Activated naive CD4-positive, alpha-beta T cell treated with anti-CD3 and anti-CD28 coated beads, Interleukin-2, amount 50 U/mL, for 24 hours (primary cell): ENCODE measurements around the gene C1QB.

Experiments used
- H3K27ac Mint-ChIP-seq: one replicate; pipeline ENCODE4 v1.8.0; 2021; ENCODE audit warnings: mild to moderate bottlenecking, mixed read lengths
- H3K27me3 Mint-ChIP-seq: one replicate; pipeline ENCODE4 v1.8.0; 2021; ENCODE audit warnings: mixed read lengths
- H3K36me3 Mint-ChIP-seq: one replicate; pipeline ENCODE4 v1.8.0; 2021; ENCODE audit warnings: mixed read lengths
- H3K4me1 Mint-ChIP-seq: one replicate; pipeline ENCODE4 v1.8.0; 2021; ENCODE audit warnings: mixed read lengths
- H3K4me3 Mint-ChIP-seq: one replicate; pipeline ENCODE4 v1.8.0; 2021; ENCODE audit warnings: mild to moderate bottlenecking, mixed read lengths
- H3K9me3 Mint-ChIP-seq: one replicate; pipeline ENCODE4 v1.8.0; 2021; ENCODE audit warnings: mixed read lengths

The C1QB gene, protein sequence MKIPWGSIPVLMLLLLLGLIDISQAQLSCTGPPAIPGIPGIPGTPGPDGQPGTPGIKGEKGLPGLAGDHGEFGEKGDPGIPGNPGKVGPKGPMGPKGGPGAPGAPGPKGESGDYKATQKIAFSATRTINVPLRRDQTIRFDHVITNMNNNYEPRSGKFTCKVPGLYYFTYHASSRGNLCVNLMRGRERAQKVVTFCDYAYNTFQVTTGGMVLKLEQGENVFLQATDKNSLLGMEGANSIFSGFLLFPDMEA

DNA sequence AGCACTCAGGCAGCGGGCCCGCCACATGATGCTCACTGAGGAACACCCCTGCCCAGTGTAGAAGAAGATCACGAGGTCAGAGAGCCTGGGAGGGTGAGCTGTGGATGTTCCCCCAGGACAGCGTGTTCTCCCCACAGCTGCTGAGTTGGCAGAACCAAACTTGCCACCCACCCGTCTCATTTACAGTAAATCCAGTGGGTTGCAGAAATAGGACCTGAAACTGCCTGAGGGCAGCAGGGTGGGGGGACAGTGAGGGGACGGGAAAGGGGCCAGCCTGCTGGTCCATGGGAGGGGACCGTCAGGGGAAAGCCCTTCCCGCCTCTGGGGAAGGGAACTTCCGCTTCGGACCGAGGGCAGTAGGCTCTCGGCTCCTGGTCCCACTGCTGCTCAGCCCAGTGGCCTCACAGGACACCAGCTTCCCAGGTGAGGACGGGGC lies at the start of gene C1QB:
Gene C1QB (plus strand): TSS at position 356 of the 436 bp plus-strand sequence. CDS start 6,227 bp downstream, outside the sequence.
- H3K4me1 Mint-ChIP-seq = no peaks in the 10 kb centered on the region
- no peak within 1 kb of the TSS for H3K4me3 Mint-ChIP-seq
- no peak within 1 kb of the TSS for H3K27ac Mint-ChIP-seq
- H3K27me3 Mint-ChIP-seq = peaks cover 3% of the 10 kb centered on the region
- H3K9me3 Mint-ChIP-seq = no peaks in the 10 kb centered on the region
- H3K36me3 Mint-ChIP-seq = no peaks in the 10 kb centered on the region

DNA sequence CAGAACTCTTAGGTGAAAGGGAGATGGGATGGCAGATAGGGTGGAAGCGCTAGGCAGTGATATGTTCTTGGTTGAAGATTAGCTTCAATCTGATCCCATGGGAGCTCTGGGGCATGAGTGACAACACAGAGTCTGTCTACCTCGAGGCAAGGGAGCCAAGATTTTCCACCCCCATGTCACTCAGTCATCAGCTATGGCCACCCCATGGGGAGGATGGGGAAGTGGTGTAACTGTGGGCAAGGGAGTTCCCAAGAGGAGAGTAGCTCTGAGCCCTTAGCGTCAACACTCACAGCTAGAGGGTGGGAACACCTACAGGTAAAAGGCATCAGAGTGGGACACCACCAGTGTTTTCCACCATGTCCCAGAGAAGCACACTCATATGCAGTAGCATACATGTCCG lies 46.9 kb upstream of the C1QB start:
- Mint-ChIP-seq H3K36me3 (no peaks in the 10 kb centered on the region), H3K4me3 (no peak overlapping the region), H3K4me1 (no peaks in the 10 kb centered on the region), H3K9me3 (no peaks in the 10 kb centered on the region), H3K27me3 (peaks cover 18% of the 10 kb centered on the region), H3K27ac (no peak overlapping the region)

DNA sequence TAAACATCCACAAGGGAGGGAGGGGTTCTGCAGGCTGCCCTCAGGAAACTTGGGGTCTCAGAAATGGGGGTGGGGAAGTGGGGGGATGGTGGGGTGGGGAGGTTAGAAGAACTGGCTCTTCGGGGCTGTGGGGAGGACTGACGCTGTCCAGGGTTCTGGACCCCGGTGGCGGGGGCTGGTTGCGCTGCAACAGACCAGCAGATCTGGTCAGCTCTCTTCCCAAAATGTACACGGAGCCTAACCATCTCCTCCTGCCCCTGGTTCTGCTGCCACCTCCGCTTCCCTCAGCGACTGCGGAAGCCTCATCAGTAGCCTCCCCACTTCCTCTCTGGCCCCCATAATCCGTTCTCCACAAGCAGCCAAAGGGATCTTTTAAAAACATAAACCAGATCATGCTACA lies 45.9 kb upstream of the C1QB start:
- H3K36me3 Mint-ChIP-seq = no peaks in the 10 kb centered on the region
- no peak overlapping the region for H3K27ac Mint-ChIP-seq
- H3K27me3 Mint-ChIP-seq = peaks cover 20% of the 10 kb centered on the region
- H3K4me3 Mint-ChIP-seq = no peak overlapping the region
- no peaks in the 10 kb centered on the region for H3K4me1 Mint-ChIP-seq
- H3K9me3 Mint-ChIP-seq = no peaks in the 10 kb centered on the region

DNA sequence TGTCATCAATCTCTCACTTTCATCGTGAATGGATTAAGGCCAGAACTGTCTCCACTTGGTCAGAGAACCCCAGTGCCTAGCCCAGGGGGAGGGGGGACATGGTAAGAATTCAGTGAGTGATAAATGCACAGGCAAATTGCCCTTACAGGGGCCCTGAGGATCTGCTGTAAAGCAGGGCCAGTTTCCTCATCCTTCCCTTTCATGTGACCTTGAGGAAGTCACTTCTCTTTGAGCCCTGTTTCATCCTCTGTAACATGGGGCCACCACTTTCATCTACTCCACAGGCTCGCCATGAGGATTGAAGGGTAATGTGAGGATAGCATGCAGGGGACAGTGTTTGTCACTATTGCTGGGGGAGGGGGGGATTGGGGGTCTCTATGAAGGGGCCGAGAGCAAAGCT lies 44.7 kb upstream of the C1QB start:
- no peak overlapping the region for H3K4me3 Mint-ChIP-seq
- H3K27ac Mint-ChIP-seq = no peak overlapping the region
- no peaks in the 10 kb centered on the region for H3K4me1 Mint-ChIP-seq
- no peaks in the 10 kb centered on the region for H3K36me3 Mint-ChIP-seq
- H3K9me3 Mint-ChIP-seq = no peaks in the 10 kb centered on the region
- peaks cover 23% of the 10 kb centered on the region for H3K27me3 Mint-ChIP-seq

DNA sequence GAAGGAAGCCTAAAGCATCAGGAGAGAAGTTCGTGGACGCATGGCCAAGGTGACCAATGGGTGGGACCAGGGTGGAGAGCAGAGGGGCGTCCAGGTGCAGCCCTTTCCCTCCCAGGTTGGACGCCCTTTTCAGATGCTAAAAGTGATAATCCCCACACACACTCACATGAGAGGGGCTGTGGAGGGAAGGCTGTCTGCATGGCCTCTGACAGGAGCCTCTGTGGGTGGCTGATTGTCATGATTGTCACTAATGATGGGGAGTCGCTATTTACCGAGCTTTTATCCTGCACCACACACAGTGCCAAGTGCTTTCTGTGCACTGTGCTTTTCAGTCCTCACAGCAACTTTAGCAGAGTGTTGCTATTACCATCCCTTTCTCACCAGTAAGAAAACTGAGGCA lies 43.7 kb upstream of the C1QB start:
- H3K36me3 Mint-ChIP-seq = no peaks in the 10 kb centered on the region

DNA sequence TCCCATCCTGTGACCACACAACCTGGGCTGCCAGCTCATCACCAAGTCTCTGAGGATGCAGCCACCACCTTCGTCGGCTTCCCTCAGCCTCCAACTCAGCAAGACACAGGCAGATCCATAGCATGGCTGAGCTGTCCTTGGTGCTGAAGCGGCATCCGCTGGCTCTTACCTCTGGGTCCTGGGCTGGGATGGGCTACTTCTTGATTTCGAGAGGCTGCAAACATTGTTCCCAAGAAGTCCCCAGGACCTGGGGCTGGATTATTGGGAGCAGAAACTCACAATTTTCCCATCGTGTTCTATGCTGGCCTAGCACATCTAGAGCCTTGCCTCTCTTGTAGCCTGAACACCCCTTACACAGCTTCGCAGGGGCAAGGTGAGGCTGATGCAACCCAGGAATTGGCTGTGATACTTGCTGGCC lies 41.5 kb upstream of the C1QB start:
- no peaks in the 10 kb centered on the region for H3K9me3 Mint-ChIP-seq
- H3K27ac Mint-ChIP-seq = no peak overlapping the region
- H3K4me1 Mint-ChIP-seq = no peaks in the 10 kb centered on the region
- no peaks in the 10 kb centered on the region for H3K36me3 Mint-ChIP-seq
- no peak overlapping the region for H3K4me3 Mint-ChIP-seq
- peaks cover 18% of the 10 kb centered on the region for H3K27me3 Mint-ChIP-seq

More for the DNA sequence above, 43.7 kb upstream of the C1QB start:
- Mint-ChIP-seq H3K27me3 (peaks cover 21% of the 10 kb centered on the region), H3K4me1 (no peaks in the 10 kb centered on the region), H3K27ac (no peak overlapping the region), H3K4me3 (no peak overlapping the region), H3K9me3 (no peaks in the 10 kb centered on the region)

DNA sequence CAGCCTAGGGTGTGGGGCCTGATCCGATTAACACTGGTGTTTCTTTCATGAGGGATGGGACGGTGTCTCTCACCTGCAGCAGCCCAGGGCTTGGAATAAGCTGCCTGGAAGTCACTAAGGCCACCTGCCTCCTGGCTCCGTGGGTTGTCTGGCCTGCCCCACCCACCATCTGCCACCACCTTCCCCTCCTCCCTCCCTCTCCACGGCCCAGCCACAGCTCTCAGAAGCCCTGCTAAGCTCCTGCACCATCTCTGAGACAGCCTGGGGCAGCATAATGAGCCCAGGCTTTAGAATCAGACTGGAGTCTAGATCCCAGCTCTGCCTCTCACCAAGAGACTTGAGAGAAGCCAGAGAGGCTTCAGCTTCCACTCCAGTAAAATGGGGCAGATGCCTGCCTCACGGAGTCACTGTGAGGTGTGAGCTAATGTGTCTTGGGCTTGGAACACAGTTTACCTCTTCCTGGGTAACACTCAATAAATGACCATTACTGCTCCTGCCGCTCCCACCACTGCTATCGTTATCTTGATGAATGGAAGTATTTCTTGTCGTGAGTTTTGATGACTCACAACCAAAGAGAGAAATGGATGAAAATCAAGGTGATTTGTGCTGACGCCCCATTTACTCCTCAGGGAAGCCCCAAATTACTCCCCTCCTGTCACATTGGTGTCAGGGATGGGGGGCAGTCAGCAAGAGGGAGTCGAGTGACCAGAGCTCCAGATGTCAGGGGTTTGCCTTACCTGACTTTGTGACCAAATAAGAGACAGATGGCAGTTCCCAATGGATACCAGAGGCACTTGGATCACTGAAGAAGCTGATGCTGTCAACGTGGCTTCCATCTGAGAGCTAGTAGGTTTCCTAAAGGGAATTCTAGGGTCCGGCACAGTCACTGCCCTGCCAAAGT lies 40.1 kb upstream of the C1QB start:
- H3K27me3 Mint-ChIP-seq = peaks cover 20% of the 10 kb centered on the region
- no peak overlapping the region for H3K27ac Mint-ChIP-seq
- H3K4me3 Mint-ChIP-seq = no peak overlapping the region
- no peaks in the 10 kb centered on the region for H3K4me1 Mint-ChIP-seq
- no peaks in the 10 kb centered on the region for H3K9me3 Mint-ChIP-seq
- H3K36me3 Mint-ChIP-seq = no peaks in the 10 kb centered on the region

DNA sequence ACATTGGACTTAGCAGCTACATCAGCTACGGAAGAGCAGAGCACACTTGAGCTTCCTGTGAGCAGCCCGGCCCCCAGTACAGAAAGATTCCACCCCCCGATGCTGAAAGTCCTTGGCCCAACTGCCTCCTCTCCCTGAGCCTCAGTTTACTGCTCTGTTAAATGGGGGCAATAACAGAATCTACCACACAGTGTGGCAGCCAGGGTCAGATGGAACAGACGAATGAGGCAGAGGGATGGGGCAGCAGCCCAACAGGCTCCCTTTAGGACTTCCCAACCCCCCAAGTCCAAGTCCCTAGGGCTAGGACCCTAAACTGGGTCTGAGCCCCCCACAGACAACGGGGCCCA lies 39.5 kb upstream of the C1QB start:
- no peaks in the 10 kb centered on the region for H3K36me3 Mint-ChIP-seq
- H3K27ac Mint-ChIP-seq = no peak overlapping the region
- H3K9me3 Mint-ChIP-seq = no peaks in the 10 kb centered on the region
- no peaks in the 10 kb centered on the region for H3K4me1 Mint-ChIP-seq
- no peak overlapping the region for H3K4me3 Mint-ChIP-seq
- peaks cover 16% of the 10 kb centered on the region for H3K27me3 Mint-ChIP-seq

DNA sequence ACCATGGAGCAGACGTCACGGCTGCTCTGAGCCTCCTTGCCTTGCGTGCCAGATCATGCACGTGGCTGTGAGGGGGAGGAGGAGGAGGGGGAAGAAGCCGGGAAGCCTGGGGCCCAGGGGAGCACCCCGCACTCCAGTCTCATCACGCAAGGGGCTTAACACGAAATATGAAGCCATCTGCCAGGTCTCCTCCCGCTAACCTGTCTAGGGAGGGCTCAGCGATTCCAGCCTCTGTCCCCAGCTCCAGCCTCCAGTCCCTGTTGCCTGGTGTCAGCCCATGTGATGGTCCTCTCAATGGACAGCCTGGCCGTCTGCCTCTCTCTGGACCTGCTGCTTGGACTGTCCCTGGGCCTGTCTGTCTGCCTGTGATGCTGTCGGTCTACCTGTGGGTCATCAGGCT lies 39.1 kb upstream of the C1QB start:
- peaks cover 15% of the 10 kb centered on the region for H3K27me3 Mint-ChIP-seq
- no peaks in the 10 kb centered on the region for H3K4me1 Mint-ChIP-seq
- no peak overlapping the region for H3K27ac Mint-ChIP-seq
- H3K4me3 Mint-ChIP-seq = no peak overlapping the region
- no peaks in the 10 kb centered on the region for H3K9me3 Mint-ChIP-seq
- H3K36me3 Mint-ChIP-seq = no peaks in the 10 kb centered on the region

DNA sequence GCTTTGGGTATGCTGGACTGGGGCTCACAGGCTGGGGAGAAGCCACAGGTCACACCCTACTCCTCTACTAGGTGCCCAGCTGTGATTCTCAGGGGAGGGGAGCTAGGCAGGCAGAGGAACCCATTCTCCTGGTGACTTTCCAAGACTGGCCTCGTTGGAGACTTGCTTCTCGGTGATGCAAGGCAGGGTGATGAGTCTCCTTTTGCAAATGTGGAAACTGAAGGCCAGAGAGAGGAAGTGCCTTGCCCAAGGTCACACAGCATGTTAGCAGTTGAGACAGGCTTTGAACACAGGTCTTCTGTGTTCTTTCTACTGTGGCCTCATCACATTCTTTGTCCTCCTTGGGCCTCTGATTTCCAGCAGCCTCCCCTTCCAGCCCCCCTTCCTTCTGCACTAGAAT lies 37.1 kb upstream of the C1QB start:
- Mint-ChIP-seq H3K27ac (no peak overlapping the region), H3K36me3 (no peaks in the 10 kb centered on the region), H3K4me3 (no peak overlapping the region), H3K9me3 (no peaks in the 10 kb centered on the region), H3K27me3 (peaks cover 21% of the 10 kb centered on the region), H3K4me1 (no peaks in the 10 kb centered on the region)

DNA sequence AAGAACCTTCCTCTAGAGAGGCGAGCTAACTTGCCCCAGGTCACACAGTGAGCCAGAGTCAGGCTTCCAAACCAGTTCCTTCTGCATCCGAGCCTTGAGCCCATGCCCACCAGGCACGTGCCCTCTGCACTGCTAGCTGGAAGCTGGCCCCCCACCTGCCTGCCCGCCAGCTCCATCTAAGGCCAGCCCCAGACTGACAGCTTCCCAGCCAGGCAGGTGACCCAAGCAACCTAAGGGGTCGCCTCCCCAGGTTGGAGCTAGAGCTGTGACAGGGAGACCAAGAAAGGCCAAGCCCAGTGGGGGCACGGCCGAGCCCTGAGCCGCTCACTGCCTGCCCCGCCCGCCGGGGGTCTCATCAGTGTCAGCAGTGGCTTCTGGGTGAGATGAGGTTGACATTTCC lies 36.5 kb upstream of the C1QB start:
- Mint-ChIP-seq H3K4me1 (no peaks in the 10 kb centered on the region), H3K36me3 (no peaks in the 10 kb centered on the region), H3K27ac (no peak overlapping the region), H3K27me3 (peaks cover 21% of the 10 kb centered on the region), H3K9me3 (no peaks in the 10 kb centered on the region), H3K4me3 (no peak overlapping the region)

DNA sequence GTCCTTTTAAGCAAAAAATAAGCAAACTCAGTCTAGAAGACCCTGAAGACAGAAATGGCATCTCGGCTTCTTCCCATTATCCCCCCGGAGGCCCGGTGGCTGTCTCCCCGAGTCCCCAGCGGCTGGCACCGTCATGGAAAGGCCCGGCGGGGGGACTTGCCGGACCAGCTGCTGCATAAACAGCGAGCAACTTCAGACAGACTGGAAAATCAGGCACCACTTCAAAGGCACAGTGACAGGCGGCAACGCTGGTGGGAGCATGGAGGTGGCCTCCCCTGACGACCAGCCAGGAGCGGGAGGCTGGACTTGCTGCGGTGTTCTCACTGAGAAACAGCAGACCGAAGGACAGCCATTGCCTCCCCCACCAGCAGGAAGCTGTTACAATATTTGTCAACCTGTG lies 35.0 kb upstream of the C1QB start:
- Mint-ChIP-seq H3K4me3 (no peak overlapping the region), H3K9me3 (no peaks in the 10 kb centered on the region), H3K4me1 (no peaks in the 10 kb centered on the region), H3K27me3 (peaks cover 18% of the 10 kb centered on the region), H3K36me3 (no peaks in the 10 kb centered on the region), H3K27ac (no peak overlapping the region)

DNA sequence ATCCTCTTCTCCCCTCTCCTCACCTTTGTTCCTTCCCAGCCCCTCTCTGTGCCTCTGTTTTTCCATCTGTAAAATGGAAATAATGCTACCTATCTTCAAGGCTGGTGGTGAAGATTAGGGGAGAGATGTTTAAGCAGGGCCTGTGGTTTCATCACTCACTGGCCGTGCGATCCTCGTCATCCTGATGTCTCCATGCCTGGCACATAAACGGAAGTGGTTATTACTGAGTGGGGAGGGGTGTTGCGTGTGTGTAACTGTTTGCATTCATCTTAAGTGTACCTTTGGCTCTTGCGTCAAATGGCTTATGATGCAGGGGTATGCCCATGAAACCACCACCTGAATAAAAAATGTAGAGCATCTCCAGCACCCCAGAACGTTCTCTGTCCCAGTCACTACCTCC lies 33.8 kb upstream of the C1QB start:
- H3K27me3 Mint-ChIP-seq = peaks cover 16% of the 10 kb centered on the region
- H3K9me3 Mint-ChIP-seq = no peaks in the 10 kb centered on the region
- no peak overlapping the region for H3K4me3 Mint-ChIP-seq
- H3K27ac Mint-ChIP-seq = no peak overlapping the region
- no peaks in the 10 kb centered on the region for H3K4me1 Mint-ChIP-seq
- no peaks in the 10 kb centered on the region for H3K36me3 Mint-ChIP-seq

DNA sequence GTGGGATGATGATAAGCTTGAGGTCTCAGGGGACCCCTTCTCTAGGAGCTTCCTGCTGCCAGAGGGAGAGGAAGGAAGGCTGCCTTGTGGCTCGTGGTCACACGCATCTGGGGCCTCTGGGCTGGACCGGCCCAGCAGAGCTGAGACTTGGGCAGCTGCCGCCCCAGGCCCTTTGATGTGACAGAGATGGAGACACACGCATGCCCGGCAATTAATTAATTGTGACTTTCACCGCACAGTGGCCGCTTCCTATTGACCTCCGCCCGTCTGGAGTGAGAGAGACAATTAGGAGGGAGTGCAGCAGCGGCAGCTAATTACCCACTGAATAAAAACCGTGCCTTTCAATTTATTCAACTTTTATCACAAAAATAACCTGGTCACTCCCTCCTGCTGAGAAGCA lies 33.2 kb upstream of the C1QB start:
- no peak overlapping the region for H3K4me3 Mint-ChIP-seq
- no peaks in the 10 kb centered on the region for H3K9me3 Mint-ChIP-seq
- no peaks in the 10 kb centered on the region for H3K4me1 Mint-ChIP-seq
- no peak overlapping the region for H3K27ac Mint-ChIP-seq
- no peaks in the 10 kb centered on the region for H3K36me3 Mint-ChIP-seq
- peaks cover 14% of the 10 kb centered on the region for H3K27me3 Mint-ChIP-seq

DNA sequence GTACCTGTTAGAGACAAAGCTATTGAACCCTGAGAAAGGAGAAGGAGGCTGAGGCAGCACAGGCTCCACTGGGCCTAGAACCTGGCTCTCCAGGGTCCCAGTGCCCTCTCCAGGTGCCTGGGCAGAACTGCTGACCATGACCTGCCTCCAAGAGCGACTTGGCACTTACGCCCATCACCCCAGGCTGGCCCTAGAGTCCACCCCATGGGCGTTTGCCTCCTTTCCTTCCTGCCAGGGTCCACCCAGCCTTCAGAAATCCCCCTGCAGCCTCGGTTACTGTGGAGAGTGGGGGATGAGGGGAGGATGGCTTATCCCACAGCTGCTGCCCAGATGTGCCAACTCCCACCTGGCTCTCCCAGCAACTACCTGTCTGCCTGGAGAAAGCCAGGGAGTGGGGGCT lies 31.3 kb upstream of the C1QB start:
- no peak overlapping the region for H3K4me3 Mint-ChIP-seq
- H3K27me3 Mint-ChIP-seq = peaks cover 14% of the 10 kb centered on the region
- no peaks in the 10 kb centered on the region for H3K36me3 Mint-ChIP-seq
- H3K4me1 Mint-ChIP-seq = no peaks in the 10 kb centered on the region
- H3K9me3 Mint-ChIP-seq = no peaks in the 10 kb centered on the region
- no peak overlapping the region for H3K27ac Mint-ChIP-seq

DNA sequence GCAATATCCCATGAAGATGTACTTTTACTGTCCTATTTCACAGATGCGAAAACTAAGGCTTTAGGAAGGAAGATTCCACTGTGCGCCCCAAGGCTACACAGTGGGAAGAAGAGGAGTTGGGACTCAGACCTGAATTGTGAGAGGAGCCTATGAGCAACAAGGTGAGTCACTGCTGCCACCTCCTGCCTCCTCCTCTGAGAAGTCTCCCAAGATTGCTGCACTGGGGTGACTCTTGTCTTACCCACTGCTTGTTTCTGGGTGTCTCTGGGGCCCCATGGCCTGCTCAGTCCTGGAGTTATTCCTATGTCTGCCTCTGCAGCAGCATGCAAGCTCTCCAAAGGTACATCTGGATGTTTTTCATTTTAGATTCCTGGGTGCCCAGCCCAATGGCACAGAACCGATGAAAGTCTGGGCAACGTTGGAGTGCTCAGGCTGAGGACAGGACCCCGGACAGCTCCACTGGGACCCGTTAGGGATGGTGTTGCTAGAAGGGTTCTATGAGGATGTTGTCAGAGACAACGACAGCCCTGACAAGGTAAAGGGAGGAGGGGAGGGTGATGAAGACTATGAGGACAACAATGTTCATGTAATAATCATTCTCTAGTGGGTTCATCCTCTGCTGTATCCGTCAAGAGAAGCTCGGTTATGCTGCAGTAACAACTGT lies 27.6 kb upstream of the C1QB start:
- Mint-ChIP-seq H3K27ac (no peak overlapping the region), H3K36me3 (no peaks in the 10 kb centered on the region), H3K4me3 (no peak overlapping the region), H3K4me1 (no peaks in the 10 kb centered on the region), H3K9me3 (no peaks in the 10 kb centered on the region), H3K27me3 (peaks cover 16% of the 10 kb centered on the region)
